Endothelial cell of umbilical vein (primary cell): Measurements from ENCODE around the gene ANAPC2. TPM values are rescaled to one million over a fixed set of nuclear protein-coding genes. Genes with fewer than 3 reads are reported as not detected.

ENCODE experiments used
- BruUV-seq: library from RNA; stranded (reverse); fragments of 400-500 nt; replicated peaks from 2 replicates; lab custom pipeline; 2021; lab: Mats Ljungman, UMichigan
- CTCF ChIA-PET: fragments of 300-600, 350-600 bp; sonication (Branson Sonifier 250); formaldehyde crosslinking; loops from one replicate; lab custom pipeline; 2021; ENCODE audit warnings: antibody characterized with exemption, inconsistent platforms; lab: Charles Lee
- POLR2A ChIA-PET: fragments of 300-600, 350-600 bp; sonication (Branson Sonifier 250); formaldehyde crosslinking; loops from one replicate; lab custom pipeline; 2021; ENCODE audit warnings: antibody characterized with exemption, inconsistent platforms; lab: Charles Lee
- DNase-seq: peaks from one replicate; pipeline ENCODE4 v3.0.0-alpha.2; 2011; ENCODE audit warnings: low read depth, low spot score
- FAIRE-seq: peaks from 2 replicates; lab custom pipeline; 2011; peaks lifted over from hg19 to GRCh38; lab: Jason Lieb, UNC
- H2AFZ ChIP-seq: 2 replicates; pipeline ENCODE4 v1.6.0; 2012; ENCODE audit warnings: low read depth, low read length, control low read depth, inconsistent platforms
- H3K27ac ChIP-seq: 2 replicates; pipeline ENCODE4 v1.5.1; 2011; ENCODE audit warnings: low read depth, mild to moderate bottlenecking, control low read depth, low read length, moderate library complexity; ENCODE audit not compliant: insufficient read depth
- H3K27me3 ChIP-seq, 2 experiments: 2 replicates each; pipeline versions ENCODE4 v1.6.0 to v1.6.1; 2011; ENCODE audit warnings: low read length in 2 of 2, mixed read lengths in 1 of 2; ENCODE audit not compliant: control insufficient read depth in 2 of 2, insufficient read depth in 2 of 2
- H3K36me3 ChIP-seq, 2 experiments: 2 replicates in 1 of 2; 3 replicates in 1 of 2; pipeline ENCODE4 v1.5.1; 2011; ENCODE audit warnings: low read length in 2 of 2, mild to moderate bottlenecking in 1 of 2, moderate library complexity in 1 of 2; ENCODE audit not compliant: control insufficient read depth in 2 of 2, insufficient read depth in 2 of 2; ENCODE audit errors: extremely low read depth in 1 of 2
- H3K4me1 ChIP-seq: 3 replicates; pipeline ENCODE4 v1.5.1; 2011; ENCODE audit warnings: mild to moderate bottlenecking, low read length; ENCODE audit not compliant: control insufficient read depth, insufficient read depth; ENCODE audit errors: extremely low read depth
- H3K4me2 ChIP-seq: 2 replicates; pipeline ENCODE4 v1.6.1; 2011; ENCODE audit warnings: low read length, control low read depth, mixed read lengths; ENCODE audit not compliant: insufficient read depth
- H3K4me3 ChIP-seq, 3 experiments: fragments of 200-600 bp in 1 of 3; sonication (generic), shearing (Covaris generic) in 1 of 3; replicated peaks in 1 of 3; 2 replicates each; pipeline ENCODE4 v1.5.1; 2011 to 2016; ENCODE audit warnings: control low read depth in 3 of 3, low read length in 3 of 3, mild to moderate bottlenecking in 2 of 3, inconsistent platforms in 1 of 3, low read depth in 1 of 3, moderate library complexity in 1 of 3; ENCODE audit not compliant: insufficient read depth in 1 of 3
- H3K79me2 ChIP-seq: 2 replicates; pipeline ENCODE4 v1.6.0; 2012; ENCODE audit warnings: low read length, inconsistent platforms; ENCODE audit not compliant: control insufficient read depth, insufficient read depth
- H3K9ac ChIP-seq: replicated peaks from 2 replicates; pipeline ENCODE3; 2011; ENCODE audit warnings: low read length, control low read depth; ENCODE audit not compliant: insufficient read depth; ENCODE audit errors: extremely low read depth
- H3K9me1 ChIP-seq: replicated peaks from 3 replicates; pipeline ENCODE4 v1.6.0; 2011; ENCODE audit warnings: mild to moderate bottlenecking, low read length; ENCODE audit not compliant: control insufficient read depth, insufficient read depth; ENCODE audit errors: extremely low read depth
- H3K9me3 ChIP-seq: replicated peaks from 2 replicates; pipeline ENCODE4 v1.5.1; 2012; ENCODE audit warnings: low read length, inconsistent platforms; ENCODE audit not compliant: control insufficient read depth, insufficient read depth
- H4K20me1 ChIP-seq: replicated peaks from 2 replicates; pipeline ENCODE3; 2011; ENCODE audit warnings: mild to moderate bottlenecking, low read length; ENCODE audit not compliant: control insufficient read depth, insufficient read depth; ENCODE audit errors: extremely low read depth
- EZH2 ChIP-seq: IDR thresholded peaks from 2 replicates; pipeline ENCODE4 v1.6.1; 2012; ENCODE audit warnings: borderline replicate concordance, low read depth, mild to moderate bottlenecking, moderate library complexity, low read length, inconsistent platforms; ENCODE audit not compliant: severe bottlenecking
- FOS ChIP-seq: IDR thresholded peaks from 2 replicates; pipeline ENCODE4 v1.6.1; 2011; ENCODE audit warnings: mild to moderate bottlenecking, low read length, moderate library complexity, borderline replicate concordance; ENCODE audit not compliant: insufficient read depth
- GATA2 ChIP-seq: IDR thresholded peaks from 2 replicates; pipeline ENCODE4 v1.7.0; 2011; ENCODE audit warnings: low read depth, mild to moderate bottlenecking, moderate library complexity, mixed read lengths, low read length; ENCODE audit not compliant: insufficient read length, insufficient read depth
- JUN ChIP-seq: IDR thresholded peaks from 2 replicates; pipeline ENCODE4 v1.6.1; 2011; ENCODE audit warnings: borderline replicate concordance, low read depth; ENCODE audit not compliant: insufficient read length, insufficient read depth
- MAX ChIP-seq: IDR thresholded peaks from 2 replicates; pipeline ENCODE4 v1.6.1; 2011; ENCODE audit not compliant: insufficient read depth, insufficient read length
- MYC ChIP-seq: IDR thresholded peaks from one replicate; pipeline ENCODE4 v1.6.1; 2011; ENCODE audit warnings: mild to moderate bottlenecking, low read depth, low read length
- POLR2A ChIP-seq: IDR thresholded peaks from 2 replicates; pipeline ENCODE4 v1.6.1; 2012; ENCODE audit warnings: low read depth, mild to moderate bottlenecking, control low read depth, low read length
- POLR2AphosphoS5 ChIP-seq: IDR thresholded peaks from 2 replicates; pipeline ENCODE4 v1.6.1; 2012; ENCODE audit warnings: low read depth, mild to moderate bottlenecking, control low read depth, low read length, moderate library complexity; ENCODE audit not compliant: insufficient read depth
- dilution Hi-C: fragments of 300-500 bp; cut with MboI; formaldehyde crosslinking; loops from one replicate; pipeline ENCODE4 v1.15.0; 2019; ENCODE audit warnings: low sequenced_read_pairs; ENCODE audit not compliant: extremely low pct_ligation_motif_present
- intact Hi-C: fragments of 100-400 bp; cut with micrococcal nuclease; formaldehyde crosslinking; loops from one replicate; pipeline ENCODE4 v1.10.0; 2022
- polyA plus RNA-seq, 4 experiments: library from polyadenylated mRNA; depleted of rRNA in 3 of 4; stranded (reverse) in 3 of 4; unstranded in 1 of 4; fragments of >200 nt; gene quantifications; 2 replicates each; pipeline versions ENCODE4 v1.2.1 to v1.2.3, GENCODE V29; 2011 to 2012; ENCODE audit warnings: missing spikeins in 1 of 4
- total RNA-seq: library from RNA; stranded (reverse); gene quantifications from 2 replicates; pipeline ENCODE4 v1.2.3, GENCODE V29; 2021
- TF ChIP-seq, protein P1 (sequence below), 2 donors: IDR thresholded peaks; 1 replicate in 1 of 2; 2 replicates in 1 of 2; pipeline ENCODE4 v1.5.1; 2011; ENCODE audit warnings: low read length in 2 of 2, mild to moderate bottlenecking in 2 of 2, moderate library complexity in 2 of 2, control low read depth in 1 of 2, inconsistent platforms in 1 of 2, low read depth in 1 of 2; ENCODE audit not compliant: insufficient read depth in 1 of 2; ENCODE audit errors: extremely low read depth in 1 of 2

ANAPC2 gene
- total and polyA plus RNA-seq, 2 donors (not counting 3 experiments of a cell fraction or from before 2014, with no cell fraction given) = 44.8 to 69.2 TPM

- Histone ChIP-seq H3K4me1 (peaks cover 17% of the 10 kb centered on the region), H3K27me3 (no peaks in the 10 kb centered on the region), H3K9me1 (no peaks in the 10 kb centered on the region), H3K36me3 (peaks cover 0 to 44% of the 10 kb centered on the region in 2 experiments), H3K9ac (peak overlapping the region; percentile 61), H2AFZ (no peak overlapping the region), H3K79me2 (peaks cover 33% of the 10 kb centered on the region), H4K20me1 (no peaks in the 10 kb centered on the region), H3K4me3 (peak overlapping the region; percentile 57 to 86 (median 64)), H3K9me3 (no peaks in the 10 kb centered on the region), H3K4me2 (peak overlapping the region; percentile 62), H3K27ac (no peak overlapping the region)
- FAIRE-seq (no peak), DNase-seq (no peak)
- ChIA-PET POLR2A (no interaction called here), CTCF (interaction anchor here (2.2 to 2.6 kb wide), 2 partner anchors 11 to 31 kb away, joined by 5 to 13 read pairs; no protein-coding TSS in a partner anchor)
- no TSS peak for BruUV-seq
- intact Hi-C loops = no loop called here
- dilution Hi-C loops = no loop called here
- TF ChIP-seq, protein P1, sequence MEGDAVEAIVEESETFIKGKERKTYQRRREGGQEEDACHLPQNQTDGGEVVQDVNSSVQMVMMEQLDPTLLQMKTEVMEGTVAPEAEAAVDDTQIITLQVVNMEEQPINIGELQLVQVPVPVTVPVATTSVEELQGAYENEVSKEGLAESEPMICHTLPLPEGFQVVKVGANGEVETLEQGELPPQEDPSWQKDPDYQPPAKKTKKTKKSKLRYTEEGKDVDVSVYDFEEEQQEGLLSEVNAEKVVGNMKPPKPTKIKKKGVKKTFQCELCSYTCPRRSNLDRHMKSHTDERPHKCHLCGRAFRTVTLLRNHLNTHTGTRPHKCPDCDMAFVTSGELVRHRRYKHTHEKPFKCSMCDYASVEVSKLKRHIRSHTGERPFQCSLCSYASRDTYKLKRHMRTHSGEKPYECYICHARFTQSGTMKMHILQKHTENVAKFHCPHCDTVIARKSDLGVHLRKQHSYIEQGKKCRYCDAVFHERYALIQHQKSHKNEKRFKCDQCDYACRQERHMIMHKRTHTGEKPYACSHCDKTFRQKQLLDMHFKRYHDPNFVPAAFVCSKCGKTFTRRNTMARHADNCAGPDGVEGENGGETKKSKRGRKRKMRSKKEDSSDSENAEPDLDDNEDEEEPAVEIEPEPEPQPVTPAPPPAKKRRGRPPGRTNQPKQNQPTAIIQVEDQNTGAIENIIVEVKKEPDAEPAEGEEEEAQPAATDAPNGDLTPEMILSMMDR (IDR thresholded peaks at IDR 0.05; ENCODE audit: extremely low read depth in 1 of 2, insufficient read depth in 1 of 2, low read depth in 1 of 2, low read length in 2 of 2) = no peak
- TF ChIP-seq POLR2A (no peak), FOS (no peak), EZH2 (no peak), JUN (no peak), MAX (no peak), GATA2 (no peak), POLR2AphosphoS5 (no peak), MYC (no peak)
These were observed 974 bp downstream of the ANAPC2 start for GRCh38 chr9:137187386-137187785.
